ENCODE data around the gene DTNBP1.
"Not testable (repeated sequence)": the region's sequence is repeated elsewhere in the genome, so short reads cannot be mapped to it uniquely, and the experiment has no call there.

The DTNBP1 gene

DNA sequence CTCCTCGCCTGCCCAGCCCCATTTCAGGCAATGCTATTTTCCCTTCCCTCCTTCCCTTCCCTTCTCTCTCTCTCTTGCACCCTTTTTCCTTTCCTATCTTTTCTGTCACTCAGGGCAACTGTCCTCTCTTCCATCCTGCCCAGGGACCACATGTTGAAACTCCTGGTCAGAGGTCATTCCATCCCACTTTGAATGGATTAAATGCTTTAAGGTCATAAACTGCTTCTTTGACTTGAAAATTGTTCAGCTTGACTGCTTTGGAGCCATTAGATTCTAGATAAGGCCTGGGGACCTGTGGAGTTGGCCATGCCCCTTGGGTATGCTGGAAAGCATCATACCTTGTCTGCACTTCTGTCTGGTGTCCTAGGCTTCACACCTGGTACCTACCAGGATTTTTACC is 106.1 kb downstream of the DTNBP1 start:
- DNase-seq (ENCODE audit: low read depth) = no peak

- no peak for DNase-seq (ENCODE audit: low read depth)
These were observed 107.5 kb downstream of the DTNBP1 start for GRCh38 chr6:15555101-15556038.

- no peak for DNase-seq (ENCODE audit: low read depth)
These were observed 108.1 kb downstream of the DTNBP1 start for GRCh38 chr6:15554728-15555100.

GRCh38 chr6:15553736-15554294 is 109.0 kb downstream of the DTNBP1 start:
- no peak for DNase-seq (ENCODE audit: low read depth)

DNA sequence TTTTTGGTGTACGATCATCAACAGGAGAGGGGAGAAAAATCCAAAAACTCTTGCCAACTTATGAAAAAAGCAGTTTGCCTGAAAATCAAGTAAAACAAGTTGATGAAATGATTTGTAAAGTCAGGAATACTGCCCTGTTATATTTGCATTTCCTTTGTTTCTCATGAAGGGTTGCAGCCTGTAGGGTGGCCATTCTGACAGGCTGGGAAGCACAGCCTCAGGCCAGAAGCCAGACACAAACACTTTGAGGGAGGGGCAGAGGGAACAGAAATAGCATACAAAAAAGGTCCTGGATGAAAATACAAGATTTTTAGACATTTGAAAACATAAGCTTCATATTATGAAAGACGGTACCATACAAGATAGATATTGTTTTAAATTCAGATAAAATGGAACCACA is 109.8 kb downstream of the DTNBP1 start:
- no peak for DNase-seq (ENCODE audit: low read depth)

DNA sequence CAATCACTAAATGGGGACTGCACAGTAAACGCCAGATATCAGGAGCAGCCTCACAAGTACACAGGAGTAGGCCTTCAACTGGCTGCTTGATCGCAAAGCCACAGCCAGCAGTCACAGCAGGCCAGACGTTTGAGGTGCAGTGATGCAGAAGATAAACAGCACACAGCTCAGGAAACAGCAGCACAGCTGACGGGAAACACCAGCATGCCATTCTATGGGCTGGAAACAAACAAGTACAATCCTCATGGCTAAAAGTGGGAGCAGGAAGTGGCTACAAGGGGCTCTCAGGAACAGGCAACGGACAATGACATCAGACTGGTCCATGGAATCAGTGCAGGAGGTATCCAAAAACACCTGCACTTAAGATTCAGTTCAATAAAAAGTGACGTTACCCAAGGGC is 111.0 kb downstream of the DTNBP1 start:
- no peak for DNase-seq (ENCODE audit: low read depth)

- no peak for DNase-seq (ENCODE audit: low read depth)
These were observed 111.6 kb downstream of the DTNBP1 start for GRCh38 chr6:15551262-15551661.

DNA sequence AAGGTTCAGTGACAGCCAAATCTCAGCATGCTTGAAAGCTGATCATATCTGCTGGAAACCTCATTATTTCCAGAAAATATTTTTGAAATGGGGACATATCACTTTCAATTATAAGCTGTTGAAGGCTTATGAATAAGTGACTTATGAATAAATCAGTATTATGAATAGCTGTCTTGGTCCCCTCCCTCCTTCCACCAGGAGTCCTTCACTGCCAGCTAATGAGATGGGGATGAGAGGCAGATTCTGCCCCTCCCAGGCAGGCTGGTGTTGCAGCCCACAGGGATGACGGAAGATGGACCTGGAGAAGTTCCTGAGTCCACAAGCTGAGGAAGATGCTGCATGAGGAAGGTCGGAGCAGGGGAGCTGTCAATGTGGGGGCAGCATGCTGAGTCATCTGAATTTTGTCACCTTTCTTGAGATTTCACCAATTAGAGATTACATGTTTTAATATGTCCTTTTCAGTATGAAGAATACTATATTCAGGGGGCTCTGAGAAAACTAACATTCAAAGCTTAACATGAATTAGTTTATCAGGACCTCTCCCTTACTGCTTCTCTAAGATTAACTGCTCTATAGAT is 112.2 kb downstream of the DTNBP1 start:
- DNase-seq (ENCODE audit: low read depth) = no peak

- no peak for DNase-seq (ENCODE audit: low read depth)
These were observed 113.5 kb downstream of the DTNBP1 start for GRCh38 chr6:15549371-15549770.

DNA sequence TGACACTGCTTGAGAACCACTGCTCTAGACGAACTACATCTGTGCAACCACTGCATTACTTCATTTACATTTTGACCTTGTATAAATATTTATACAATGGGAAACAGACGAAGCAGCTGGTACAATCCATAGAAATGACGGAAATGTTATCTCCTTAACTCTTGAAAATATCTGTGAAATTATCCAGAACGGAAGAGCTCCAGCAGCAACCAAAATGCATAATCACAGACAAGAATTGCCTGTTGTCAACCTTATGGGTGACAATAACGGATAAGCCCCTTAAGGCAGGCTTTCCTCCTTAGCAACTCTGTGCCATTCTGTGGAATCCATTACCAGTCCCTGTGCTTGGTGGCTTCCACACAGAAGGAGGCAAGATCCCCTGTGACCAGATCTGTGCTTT is 115.4 kb downstream of the DTNBP1 start:
- DNase-seq (ENCODE audit: low read depth) = no peak

GRCh38 chr6:15546591-15546990 is 116.2 kb downstream of the DTNBP1 start:
- no peak for DNase-seq (ENCODE audit: low read depth)

DNA sequence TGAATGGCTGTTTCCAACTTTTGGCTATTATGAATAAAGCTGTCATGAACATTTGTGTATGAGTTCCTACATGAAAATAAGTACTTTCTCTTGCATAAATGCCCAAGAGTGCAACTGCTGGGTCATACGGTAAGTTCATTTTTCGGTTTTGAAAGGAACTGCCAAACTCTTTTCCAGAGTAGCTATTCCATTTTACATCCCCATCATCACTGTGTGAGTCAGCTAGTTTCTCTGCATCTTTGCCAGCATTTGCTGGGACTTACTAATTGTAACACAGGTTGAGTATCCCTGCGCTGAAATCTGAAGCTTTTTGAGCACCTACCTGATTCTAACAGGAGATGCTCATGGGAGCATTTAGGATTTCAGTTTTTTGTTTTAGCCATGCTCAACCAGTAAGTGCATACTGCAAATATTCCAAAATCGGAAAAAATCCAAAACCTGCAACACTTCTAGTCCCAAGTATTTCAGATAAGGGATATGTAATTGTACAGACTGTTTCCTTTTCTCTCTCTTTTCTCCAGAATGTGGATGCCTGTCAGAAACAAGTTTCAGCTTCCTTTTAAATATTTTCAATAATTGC is 118.4 kb downstream of the DTNBP1 start:
- no peak for DNase-seq (ENCODE audit: low read depth)

DNA sequence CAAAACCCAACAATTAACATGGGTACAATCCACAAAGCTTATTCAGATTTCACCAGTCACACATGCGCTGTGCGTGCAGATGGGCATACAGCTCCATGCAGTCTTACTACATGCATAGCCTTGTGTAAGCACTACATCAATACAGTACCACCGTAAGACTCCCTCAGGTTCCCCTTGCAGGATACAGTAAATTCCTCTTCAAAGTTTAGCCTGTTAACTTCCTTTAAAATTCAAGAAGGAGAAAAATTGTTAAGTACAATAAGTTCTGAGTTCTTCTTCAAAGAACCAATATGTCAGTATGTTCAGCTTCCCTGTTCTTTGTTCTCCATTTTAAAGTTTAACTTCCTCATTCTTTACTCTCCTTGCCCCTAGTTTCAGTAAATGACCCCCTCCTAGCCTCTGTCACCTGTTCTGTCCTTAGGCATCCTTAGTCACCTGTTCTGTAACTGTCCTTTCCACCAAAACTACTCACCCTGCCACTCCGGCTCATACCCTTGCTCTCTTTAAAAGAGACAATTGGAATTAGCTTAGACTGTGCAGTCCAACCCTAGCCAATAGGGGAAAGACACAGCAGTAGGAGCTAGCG is 119.4 kb downstream of the DTNBP1 start:
- DNase-seq (ENCODE audit: low read depth) = not testable (repeated sequence)

- DNase-seq (ENCODE audit: low read depth) = no peak
These were observed 123.0 kb downstream of the DTNBP1 start for GRCh38 chr6:15539722-15540270.

DNA sequence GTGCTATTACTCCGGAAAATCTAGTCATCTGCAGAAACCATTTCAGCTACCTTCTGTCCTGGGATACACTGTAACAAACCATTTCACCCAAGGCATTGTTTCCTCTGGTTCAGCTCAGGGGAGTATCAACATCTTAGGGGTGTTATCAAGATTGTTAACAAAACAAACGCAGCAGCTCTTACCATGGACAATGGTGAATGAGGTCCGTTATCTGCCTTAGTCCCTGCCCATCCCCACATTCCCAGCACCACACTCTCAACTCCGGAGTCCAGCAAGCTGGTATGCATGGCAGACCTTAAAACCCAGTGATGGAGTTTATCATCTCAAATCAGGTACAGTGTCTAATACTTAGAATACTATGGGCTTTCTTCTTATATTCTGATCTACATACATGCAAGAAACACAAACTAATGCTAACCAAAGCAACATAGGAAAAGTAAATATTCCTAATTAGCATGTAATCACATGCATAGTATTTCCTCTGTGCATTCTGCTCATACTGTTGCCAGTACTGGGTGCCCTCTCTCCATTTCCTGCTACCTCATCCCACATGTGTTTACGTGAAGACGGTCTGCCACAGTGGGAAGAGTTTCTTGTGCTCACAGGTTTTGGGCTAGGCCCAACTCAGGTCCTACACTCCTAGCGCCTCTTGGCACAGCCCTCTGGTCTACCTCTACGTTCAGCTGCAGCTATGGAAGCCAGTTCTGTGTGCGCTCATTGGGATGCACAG is 123.9 kb downstream of the DTNBP1 start:
- DNase-seq (ENCODE audit: low read depth) = no peak

DNA sequence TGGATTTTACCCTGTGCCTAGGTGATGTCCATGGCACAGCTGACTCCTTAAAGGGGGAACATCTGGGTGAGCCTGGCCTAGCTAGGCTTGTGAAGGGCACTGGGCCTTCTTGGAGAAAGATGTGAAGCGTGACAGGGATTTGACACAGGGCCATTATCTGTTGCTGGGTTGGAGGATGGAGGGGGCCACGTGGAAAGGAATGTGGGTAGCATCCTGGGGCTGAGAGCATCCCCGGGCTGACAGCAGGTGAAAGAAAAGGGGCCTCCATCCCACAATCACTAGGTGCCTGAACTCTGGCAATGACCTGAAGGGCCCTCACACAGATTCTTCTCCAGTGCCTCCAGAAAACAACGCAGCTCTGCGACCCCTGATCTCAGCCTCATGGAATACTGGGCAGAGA is 124.7 kb downstream of the DTNBP1 start:
- DNase-seq (ENCODE audit: low read depth) = no peak

DNA sequence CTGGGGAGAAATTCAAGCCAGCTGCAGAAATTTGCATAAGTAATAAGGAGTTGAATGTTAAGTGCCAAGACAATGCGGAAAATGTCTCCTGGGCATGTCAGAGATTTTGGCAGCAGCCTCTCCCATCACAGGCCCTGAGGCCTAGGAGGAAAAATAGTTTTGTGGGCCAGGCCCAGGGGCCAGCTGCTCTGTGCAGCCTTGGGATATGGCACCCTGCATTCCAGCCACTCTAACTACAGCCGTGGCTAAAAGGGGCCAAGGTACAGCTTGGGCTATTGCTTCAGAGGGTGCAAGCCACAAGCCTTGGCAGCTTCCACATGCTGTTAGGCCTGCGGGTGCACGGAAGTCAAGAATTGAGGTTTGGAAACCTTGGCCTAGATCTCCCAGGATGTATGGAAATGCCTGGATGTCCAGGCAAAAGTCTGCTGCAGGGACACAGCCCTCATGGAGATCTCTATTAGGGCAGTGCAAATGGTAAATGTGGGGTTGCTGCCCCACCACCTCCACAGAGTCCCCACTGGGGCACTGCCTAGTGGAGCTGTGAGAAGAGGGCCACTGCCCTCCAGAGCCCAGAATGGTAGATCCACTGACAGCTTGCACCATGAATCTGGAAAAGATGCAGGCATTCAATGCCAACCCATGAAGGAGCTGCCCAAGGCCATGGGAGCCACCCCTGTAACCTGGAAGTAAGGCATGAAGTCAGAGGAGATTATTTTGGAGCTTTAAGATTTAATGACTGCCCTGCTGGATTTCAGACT is 126.5 kb downstream of the DTNBP1 start:
- DNase-seq (ENCODE audit: low read depth) = no peak

- no peak for DNase-seq (ENCODE audit: low read depth)
These were observed 127.2 kb downstream of the DTNBP1 start for GRCh38 chr6:15535495-15536197.

- no peak for DNase-seq (ENCODE audit: low read depth)
These were observed 127.9 kb downstream of the DTNBP1 start for GRCh38 chr6:15534974-15535373.

DNA sequence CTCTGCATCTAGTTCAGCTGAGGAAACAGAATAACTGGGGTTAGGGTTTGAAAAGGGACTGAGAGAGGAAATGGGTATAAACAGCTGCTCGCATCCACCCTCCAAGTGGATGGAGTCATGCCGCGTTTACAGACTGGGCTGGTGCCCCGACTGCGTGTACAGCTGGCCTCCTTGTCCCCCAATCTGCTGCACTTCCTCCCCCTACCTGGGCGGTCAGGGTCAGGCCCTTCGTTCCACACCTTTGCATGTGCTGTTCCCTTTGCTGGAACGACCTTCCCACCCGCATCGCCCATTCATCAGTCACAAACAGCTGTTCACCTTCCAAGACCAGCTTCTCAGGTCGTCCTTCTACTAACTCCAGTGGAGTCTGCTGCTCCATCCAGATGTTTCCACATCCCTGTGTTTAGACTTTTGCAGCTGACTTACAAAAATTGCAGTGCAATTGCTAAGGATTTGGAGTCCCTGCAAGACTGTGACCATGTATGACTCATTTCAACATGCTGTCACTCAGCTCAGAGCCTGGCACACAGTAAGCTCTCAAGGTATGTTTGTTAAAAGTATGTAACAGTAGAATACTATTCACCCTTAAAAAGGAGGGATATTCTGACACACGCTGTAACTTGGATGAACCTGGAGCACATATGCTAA is 129.3 kb downstream of the DTNBP1 start:
- no peak for DNase-seq (ENCODE audit: low read depth)
